ENCODE measurements around the gene POMZP3.
"Not testable (repeated sequence)": the region's sequence is repeated elsewhere in the genome, so short reads cannot be mapped to it uniquely, and the experiment has no call there.

- TF ChIP-seq YY1 (IDR thresholded peaks at IDR 0.05; ENCODE audit: insufficient read depth, insufficient read length); ZNF274 (IDR thresholded peaks at IDR 0.05; ENCODE audit: low read depth, low read length): not testable (repeated sequence)
Observed at GRCh38 chr7:76591033-76591432, 36.0 kb downstream of the POMZP3 start.

Measured in NT2/D1 (cell line).